GM18861 (cell line): ENCODE data around the gene PRRX1.

Experiments used
- ATAC-seq: cut with Tn5 transposase; IDR thresholded peaks from one replicate; pipeline ENCODE4 v1.9.1; 2021; ENCODE audit not compliant: unreplicated experiment

Gene PRRX1

DNA sequence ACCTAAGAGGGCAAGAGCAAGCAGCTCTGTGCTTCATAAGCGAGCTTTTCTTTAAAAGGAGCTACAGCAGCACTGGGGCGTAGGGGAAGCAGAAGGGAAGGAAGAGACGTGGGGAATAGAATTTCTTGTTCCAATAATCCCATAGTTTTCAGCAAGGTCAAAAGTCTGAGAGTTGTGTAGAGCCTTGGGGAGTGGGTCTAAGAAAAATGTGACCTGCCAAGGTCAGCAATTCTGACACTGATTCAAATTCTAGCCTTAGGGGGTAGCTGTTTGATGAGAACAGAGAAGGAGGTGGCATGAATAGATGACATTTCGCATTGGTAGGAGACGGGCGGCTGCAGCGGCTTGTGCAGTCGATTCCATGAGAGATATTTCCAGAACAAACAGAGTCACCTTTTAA lies 22.4 kb downstream of the PRRX1 start:
- no peak for ATAC-seq

DNA sequence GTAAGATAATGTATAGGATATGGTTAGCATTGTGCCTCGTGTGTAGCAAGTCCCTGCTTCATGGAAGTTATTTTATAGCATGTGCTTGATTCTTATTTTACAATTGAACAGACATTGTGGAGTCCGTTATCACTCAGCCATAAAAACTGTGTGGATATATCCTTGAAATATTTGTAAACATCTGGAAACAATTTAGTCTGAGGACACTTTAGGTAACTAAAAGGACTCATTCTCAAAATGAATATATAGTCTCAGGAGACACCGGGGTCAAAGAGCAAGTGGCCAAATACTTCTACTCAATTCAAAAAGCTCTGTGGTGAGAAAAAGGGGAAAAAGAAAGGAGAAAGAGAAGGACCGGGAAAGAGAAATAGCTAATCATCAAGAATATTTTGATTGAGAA lies 23.7 kb downstream of the PRRX1 start:
- no peak for ATAC-seq

DNA sequence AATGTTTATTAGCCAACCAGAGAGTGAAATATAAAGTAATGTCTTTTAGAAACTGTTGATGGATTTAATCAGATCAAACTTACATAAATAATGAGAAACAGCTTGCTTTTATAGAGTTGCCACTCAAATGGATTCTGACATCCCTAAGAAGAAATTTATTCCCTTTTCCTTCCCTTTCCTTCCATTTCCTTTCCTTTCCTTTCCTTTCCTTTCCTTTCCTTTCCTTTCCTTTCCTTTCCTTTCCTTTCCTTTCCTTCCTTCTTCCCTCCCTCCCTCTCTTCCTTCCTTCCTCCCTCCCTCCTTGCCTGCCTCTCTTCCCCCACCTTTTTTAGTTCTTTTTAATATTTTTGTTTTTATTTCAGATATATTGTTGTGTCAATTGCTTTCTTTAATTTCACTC lies 27.3 kb downstream of the PRRX1 start:
- no peak for ATAC-seq

DNA sequence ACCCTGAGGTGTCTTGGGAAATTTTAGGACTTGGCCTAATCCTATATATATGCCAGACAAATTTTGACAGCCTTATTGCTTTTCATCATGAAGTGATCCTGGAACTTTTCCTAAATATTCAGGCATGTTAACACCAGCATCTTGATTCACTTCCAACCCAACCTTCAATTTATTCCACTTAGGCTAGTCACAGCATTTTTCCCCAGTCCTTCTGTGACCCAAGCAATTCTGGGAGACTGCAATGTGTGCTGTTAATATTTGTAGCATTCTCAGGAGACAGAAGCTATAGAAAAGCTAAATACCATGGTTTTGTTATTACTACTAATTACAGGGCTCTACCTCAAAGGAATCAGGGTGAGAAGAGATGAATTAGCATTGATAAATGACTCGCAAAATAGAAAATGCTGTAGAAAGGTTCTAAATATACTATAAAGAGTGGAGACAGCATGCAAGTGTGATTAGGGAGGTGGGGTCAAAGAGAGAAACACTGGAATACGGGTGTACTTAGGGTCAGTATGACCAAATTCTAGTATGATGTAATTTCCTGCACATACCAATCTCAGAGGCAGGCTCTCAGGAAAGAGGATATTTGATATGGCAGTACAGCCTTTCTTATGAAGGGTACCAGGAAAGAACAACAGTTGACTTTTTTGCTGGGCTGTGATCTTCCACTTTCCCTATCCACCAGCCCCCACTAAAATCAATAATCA lies 29.1 kb downstream of the PRRX1 start:
- no peak for ATAC-seq

DNA sequence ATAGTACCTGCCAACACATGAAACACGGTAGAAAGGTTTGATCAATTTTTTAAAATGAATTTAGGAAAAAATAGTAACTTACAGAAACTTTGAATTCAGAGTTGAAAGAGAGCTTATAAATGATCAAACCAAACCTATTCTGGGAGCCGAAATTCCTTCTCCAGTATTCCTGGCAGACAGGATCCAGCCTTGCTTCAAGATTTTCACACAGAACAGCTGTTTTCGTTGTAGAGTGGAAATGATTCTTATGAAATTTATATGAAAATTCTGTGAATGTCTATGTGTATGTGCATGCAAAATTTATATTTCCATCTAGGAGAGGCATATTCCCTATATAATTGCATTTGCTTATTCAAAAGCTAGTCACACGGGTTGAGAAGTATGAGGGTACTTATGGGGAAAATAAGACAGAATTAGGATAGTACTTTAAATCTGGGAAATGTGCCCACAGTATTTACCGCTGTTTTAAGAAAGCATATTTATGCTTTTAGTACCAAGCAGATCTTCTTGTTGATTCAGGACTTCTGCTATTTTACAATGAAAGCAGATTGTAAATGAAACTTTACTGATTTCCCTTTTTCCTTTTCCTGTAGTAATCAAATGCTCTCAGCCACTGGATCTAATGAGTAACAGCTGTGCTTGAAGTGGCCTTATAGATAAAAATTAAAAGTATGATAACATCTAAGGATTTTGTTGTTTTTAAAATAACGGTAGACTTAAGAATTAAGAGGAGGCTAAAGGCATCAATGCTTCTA lies 30.4 kb downstream of the PRRX1 start:
- ATAC-seq, result no peak

DNA sequence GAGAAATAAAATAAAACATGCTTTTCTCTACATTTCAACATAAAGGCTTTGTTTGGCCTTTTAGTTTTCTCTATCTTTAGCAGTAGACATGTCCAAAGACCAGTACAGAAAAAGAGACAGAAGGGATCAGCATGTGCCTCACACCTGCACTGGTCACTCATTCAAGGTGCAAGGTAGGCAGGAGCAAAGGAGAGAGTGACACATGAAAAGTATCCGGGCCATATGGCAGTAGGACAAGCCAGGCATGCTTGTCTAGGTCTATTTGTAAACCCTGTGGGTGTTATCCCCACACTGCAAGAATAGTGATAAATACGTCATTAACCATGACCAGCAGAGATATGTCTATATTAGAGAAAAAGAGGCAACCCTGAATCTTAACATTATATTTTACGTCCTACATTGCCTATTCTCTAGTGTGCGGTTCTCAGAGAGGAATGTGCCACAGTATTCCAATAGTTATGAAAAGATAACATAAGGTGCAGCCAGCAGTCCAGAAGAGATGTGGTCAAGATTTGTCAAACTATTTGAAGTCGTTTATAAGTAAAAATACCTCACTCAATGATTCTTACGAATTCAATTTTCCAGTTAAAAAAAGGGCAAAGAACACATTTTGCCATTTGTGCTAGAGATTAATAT lies 32.1 kb downstream of the PRRX1 start:
- ATAC-seq, result no peak

DNA sequence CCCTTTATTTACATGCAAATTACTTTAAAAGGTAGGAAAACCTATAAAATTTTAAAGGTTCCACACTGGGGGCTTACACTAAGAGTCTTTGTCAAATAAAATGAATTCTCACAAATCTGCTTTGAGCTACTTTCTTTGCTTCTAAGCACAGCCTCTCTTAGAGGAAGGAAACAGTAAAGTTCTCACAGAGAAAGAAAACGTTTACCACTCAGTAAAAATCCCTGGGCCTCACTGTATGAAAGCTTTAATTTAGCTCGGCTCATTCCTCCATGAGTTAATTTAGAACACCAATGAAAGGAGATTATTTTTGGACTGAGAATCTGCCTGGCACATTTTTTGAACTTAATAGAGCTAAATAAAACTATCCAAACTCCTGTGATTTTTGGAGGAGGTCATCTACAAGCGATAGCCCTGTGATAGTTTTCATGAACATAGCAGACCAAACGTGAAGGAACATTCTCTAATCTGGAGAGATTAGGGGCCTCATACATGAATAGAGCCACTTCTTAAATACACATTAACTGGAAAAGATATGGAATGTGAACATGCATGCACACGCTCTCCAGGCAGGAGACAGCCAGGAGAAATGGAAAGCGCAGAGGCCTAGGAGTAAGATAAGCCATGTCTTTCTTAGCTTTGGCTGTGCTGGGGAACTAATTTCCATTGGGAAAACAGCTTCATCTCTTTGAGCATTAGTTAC lies 32.8 kb downstream of the PRRX1 start:
- no peak for ATAC-seq

DNA sequence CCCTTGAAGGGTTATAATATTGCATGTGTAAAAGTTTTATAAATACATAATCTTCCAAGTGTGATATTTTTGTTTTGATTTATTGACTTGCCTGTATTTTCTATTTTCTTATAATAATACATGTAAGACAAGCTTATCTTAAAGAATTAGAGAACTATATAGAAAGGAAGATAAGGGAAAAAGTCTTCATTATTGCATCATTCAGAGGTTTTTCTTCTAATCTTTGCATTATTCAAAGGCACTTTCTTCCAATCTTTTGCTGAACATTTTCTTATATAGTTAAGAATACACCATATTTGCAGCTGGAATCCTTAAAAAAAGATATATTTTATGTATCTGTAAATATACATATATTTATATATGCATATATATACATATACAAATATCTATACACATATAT lies 33.4 kb downstream of the PRRX1 start:
- ATAC-seq, result no peak

DNA sequence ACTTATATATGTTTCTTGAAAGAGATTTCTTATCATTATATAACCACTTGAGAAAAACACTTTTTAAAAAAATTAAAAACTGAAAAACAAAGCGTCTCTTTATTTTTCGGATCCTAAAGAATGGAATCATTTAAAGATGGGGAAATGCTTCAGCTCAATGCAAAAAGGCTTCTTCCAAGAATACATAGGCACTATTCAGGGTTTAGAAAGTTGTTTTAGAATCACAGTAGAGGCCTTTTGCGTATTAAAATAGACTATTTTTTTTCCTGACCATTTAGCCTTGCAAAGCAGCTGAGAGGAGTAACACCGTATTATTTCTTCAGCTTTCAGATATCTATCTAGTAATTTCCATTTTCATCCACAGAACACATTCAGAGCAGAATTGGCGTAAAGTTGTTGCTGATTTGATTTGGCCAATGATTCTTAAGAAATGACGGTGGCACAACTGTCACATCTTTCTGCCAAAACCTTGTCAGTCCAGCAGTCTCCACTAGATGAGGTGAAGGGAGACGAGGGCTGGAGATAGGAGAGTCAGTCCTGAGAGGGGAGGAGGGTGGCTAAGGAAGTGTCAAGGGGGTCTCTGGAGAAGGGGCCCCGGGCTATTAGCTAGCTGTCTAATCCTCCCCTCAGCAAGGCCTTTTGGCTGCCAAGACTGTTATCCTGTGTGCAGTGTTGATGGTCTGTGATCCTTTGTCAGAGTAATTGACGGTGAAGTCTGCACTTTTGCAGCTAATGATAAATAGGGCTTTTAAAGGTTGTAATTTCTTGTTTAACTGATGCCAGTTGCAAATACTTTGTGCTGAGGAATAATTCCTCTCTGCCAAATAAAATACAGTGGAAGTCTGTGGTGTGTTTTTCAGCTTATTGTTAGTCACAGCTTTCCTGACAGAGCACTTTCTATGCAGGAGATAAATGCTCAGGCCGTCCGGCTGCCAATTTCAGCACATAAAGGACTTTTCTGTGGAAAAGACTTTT lies 34.7 kb downstream of the PRRX1 start:
- no peak for ATAC-seq

DNA sequence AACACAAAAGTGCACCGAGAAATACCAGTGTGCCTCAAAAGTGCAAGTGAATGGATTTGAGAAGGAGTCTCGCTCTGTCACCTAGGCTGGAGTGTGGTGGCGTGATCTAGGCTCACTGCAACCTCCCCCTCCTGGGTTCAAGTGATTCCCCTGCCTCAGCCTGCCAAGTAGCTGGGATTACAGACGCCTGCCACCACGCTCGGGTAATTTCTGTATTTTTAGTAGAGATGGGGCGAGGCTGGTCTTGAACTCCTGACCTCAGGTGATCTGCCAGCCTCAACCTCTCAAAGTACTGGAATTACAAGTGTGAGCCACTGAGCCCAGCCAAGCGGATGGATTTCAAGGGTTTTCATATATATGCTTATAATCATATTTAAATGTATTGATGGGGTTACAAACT lies 35.8 kb downstream of the PRRX1 start:
- ATAC-seq, result no peak

DNA sequence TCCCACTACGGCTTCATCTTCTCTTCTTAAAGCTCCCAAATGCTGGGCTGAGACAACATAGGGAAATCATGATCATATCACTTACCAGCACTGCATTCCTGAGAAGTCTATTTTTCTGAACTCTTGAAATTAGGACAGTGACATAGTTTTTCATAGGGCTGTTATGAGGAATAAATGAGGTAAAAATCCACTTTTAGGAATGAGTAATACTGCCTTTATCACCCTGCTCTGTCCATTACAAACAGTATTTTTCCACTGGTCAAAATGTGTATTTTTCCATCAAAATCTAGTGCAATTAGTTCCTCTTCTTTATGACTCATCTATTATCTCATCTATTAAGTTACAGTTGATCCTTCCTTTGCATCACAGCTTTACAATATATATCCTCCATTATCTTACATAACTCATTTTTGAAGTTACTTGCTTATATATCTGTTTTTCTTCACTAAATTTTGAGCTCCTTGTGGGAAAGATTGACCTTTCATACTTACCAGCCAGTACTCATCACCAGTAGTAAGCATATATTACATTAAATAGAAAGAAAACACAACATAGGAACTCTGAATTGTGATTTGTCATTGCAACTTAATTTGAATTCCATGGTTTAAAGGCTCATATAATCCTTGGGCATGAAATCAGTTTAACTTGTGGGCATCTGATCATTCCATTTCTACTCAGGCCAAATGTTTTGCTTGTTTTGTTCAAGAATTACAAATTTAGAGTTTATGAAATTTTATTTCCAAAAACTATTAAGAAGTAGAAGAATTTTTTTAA lies 37.1 kb downstream of the PRRX1 start:
- no peak for ATAC-seq

DNA sequence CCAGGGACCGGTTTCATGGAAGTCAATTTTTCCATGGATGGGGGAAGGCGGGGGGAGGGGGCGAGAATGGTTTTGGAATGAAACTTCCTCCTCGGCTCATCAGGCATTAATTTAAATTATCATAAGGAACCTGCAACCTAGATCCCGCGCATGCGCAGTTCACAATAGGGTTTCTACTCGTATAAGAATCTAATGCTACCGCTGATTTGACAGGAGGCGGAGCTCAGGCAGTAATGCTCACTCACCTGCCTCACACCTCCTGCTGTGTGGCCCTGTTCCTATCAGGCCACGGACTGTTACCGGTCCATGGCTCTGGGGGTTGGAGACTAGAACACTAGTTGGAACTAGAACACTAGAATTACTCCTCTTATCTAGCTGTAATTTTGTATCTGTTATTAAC lies 38.0 kb downstream of the PRRX1 start:
- no peak for ATAC-seq

DNA sequence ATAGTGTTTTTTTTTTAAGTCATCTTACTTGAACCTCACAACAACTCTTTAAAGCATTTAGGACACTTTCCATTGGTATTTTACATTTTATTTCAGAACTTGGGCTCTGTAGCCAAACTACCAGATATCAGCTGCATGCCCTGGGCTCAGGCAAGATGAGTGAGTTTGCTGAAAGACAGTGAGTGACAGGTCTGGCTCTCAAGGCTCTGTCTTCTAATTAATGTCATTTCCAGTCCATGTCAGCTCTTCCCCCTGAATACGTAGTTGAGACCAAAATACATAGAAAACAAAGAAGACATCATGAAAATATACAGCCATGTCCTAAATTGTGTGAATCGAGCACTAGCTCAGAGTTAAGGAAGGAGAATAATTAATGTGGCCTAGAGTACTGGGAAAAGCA lies 39.7 kb downstream of the PRRX1 start:
- ATAC-seq, result no peak

DNA sequence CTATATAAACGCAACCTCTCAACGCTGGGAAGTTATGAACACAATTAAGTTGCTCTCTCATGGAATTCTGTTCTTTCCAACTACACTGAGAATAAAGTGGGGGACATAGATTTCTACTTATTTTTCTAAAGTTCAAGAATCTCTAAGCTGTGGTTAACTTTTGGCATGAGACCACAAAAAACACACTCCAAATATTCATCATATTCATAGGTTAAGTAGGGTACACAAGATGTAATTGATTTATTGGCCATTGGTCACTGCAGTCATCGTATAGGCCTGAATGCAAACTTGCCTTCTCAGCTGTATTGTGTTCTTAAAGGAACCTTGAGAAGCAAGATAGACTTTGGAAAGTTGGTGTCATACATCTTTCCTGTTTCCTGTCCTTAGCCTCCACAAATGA lies 40.3 kb downstream of the PRRX1 start:
- no peak for ATAC-seq

DNA sequence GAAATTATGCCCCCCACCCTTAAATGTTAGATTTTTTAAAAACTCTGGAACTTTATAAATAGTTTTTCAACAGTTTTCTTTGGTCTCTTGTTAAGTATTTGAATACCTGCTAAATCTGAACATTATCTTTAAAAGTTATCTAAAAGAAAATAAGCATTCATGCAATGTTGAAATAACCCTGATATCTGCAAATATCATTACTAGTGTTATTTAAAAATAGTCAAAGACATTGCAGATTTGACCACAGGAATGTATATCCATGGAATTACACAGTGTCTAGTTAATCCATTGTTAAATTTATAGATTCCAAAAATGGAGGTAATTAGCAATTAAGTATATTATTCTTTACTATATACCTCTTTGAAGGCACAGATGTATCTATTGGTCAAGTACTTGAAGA lies 42.0 kb downstream of the PRRX1 start:
- ATAC-seq, result no peak

DNA sequence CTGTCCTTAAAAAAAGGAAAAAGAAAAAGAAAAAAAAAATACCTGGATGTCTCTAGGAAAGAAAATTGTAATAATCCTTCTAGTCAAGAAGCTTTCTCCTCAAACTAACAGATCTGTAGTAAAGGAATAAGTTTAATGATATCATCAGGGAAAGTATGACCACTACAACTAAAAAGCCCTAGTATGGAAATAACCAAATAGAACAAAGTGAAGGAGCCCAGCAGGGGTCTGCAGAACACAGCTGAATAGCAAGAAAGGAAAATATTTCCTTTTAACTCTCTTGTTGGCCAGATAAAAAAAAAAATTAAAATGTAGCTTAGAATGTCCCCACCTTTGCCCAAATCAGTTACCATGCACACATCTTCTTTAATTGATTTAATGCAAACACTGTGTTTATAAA lies 43.2 kb downstream of the PRRX1 start:
- ATAC-seq, result no peak

DNA sequence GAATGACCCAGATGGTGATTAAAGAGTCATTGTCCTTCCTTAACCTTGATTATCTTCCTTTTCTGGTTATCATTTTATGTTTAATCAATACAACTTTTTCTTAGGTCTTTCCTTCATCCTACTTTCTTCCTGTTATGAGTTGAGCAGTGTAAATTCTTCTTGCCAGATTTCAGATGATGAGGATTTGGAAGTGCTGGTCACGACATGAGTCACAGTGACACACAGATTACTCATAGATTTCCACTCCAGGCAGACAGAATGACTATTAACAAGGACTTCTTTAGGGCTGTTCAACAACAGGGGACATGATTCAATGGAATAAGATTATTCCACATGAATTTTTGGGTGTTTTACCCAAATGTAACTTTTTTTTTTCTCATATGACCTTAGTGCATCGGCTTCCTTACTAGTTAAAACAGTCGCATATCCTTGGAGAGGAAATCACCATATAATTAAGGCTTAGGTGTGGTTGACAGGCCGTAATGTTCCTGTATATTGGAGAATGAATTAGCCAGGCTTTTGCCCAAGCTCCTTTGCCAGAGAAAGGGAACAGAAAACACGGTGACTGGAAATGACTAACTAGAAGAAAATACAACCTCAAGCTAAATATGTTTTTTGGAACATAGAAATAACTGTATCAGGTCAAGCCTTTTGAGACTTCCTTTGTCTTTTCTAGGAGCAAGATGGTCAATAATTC lies 44.2 kb downstream of the PRRX1 start:
- ATAC-seq, result no peak

DNA sequence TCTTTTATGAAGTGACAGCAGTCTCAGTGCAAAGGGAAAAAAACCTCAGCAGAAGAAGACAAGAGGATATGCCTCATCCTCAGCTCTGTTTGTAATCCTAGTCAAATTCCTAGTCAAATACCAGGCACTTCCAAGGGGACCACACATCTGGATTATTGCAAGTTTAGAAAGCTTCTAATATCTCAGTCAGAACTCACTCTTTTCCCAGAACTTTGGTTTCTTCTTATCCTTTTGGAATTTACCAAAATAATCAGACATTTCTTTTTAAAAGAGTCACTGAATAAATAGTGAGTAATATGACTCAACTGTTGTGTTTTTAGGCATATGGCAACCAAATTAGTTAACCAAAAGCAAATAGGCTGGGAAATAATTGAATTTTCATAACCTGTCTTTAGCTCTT lies 47.8 kb downstream of the PRRX1 start:
- ATAC-seq, result no peak

DNA sequence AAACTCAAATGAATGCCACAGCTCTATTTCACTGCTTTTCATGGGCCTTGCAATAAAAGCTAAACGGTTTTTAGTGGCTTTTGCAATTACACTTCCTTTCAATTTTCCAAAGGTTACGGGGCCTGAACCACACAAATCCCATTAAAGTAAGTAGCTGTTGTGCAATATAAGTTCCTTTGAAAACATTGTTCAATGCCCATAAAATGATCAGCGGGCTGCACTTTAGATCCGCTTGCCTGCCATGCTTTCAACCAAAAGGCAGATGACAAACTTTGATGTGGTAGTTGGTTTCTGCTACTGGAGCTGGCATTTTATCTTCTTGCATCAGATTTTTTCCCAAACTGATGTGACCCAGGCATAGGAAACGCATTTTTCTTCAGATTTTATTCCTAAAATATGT lies 50.2 kb downstream of the PRRX1 start:
- no peak for ATAC-seq
